Esophagus (tissue), 2 donors: ENCODE measurements around the gene DNAH3. TPM values are rescaled to one million over a fixed set of nuclear protein-coding genes. Genes with fewer than 3 reads are reported as not detected.
"Not testable (repeated sequence)": the region's sequence is repeated elsewhere in the genome, so short reads cannot be mapped to it uniquely, and the experiment has no call there.

ENCODE experiments used
- H3K27ac ChIP-seq, 2 donors: one replicate each; pipeline ENCODE4 v1.5.1; 2013; ENCODE audit warnings: low read depth in 2 of 2, mild to moderate bottlenecking in 2 of 2, inconsistent platforms in 1 of 2, low read length in 1 of 2, moderate library complexity in 1 of 2
- H3K27me3 ChIP-seq, 2 donors: one replicate each; pipeline ENCODE4 v1.6.1; 2013; ENCODE audit warnings: low read length in 2 of 2, control low read depth in 1 of 2, mild to moderate bottlenecking in 1 of 2; ENCODE audit not compliant: insufficient read depth in 2 of 2, control insufficient read depth in 1 of 2
- H3K36me3 ChIP-seq, 2 donors: one replicate each; pipeline ENCODE4 v1.6.1; 2013; ENCODE audit warnings: low read length in 1 of 2; ENCODE audit not compliant: control insufficient read depth in 2 of 2, insufficient read depth in 2 of 2
- H3K4me1 ChIP-seq, 2 donors: one replicate each; pipeline ENCODE4 v1.6.1; 2013; ENCODE audit warnings: low read length in 1 of 2; ENCODE audit not compliant: control insufficient read depth in 2 of 2, insufficient read depth in 2 of 2
- H3K4me3 ChIP-seq, 2 donors: one replicate each; pipeline ENCODE4 v1.5.1; 2013; ENCODE audit warnings: low read length in 2 of 2, mild to moderate bottlenecking in 2 of 2, low read depth in 1 of 2, moderate library complexity in 1 of 2
- H3K9me3 ChIP-seq, 2 donors: one replicate each; pipeline ENCODE4 v1.6.1; 2013; ENCODE audit warnings: mild to moderate bottlenecking in 2 of 2, low read depth in 1 of 2, low read length in 1 of 2, moderate library complexity in 1 of 2; ENCODE audit not compliant: control insufficient read depth in 2 of 2, insufficient read depth in 1 of 2
- whole genome bisulfite sequencing, 2 donors: extraction: QIAGEN DNeasy Blood & Tissue Kit; methylation state at CpG; one replicate each; pipeline ENCODE4 v1.1.7; 2013; 5-methylcytosine and 5-hydroxymethylcytosine counted together
- polyA plus RNA-seq, 2 donors: library from polyadenylated mRNA; stranded (reverse); fragments of 200-250 nt; gene quantifications; one replicate each; pipeline ENCODE4 v1.2.3, GENCODE V29; 2013
- donor health status: healthy with polysubstance abuse.
- donor health status: Bipolar disorder and iron deficiency.

The DNAH3 gene
- polyA plus RNA-seq, 2 donors = 0.07 to 0.18 TPM

- H3K36me3 ChIP-seq, H3K4me3 ChIP-seq, H3K9me3 ChIP-seq, H3K27me3 ChIP-seq, H3K4me1 ChIP-seq, H3K27ac ChIP-seq: not testable (repeated sequence)
- 92% methylated on average over 6 of the region's 6 CpGs for WGBS, 2 donors
Measured at GRCh38 chr16:21063314-21063713, 87.3 kb downstream of the DNAH3 start.

GRCh38 chr16:21060027-21060510 lies 90.6 kb downstream of the DNAH3 start:
- Histone ChIP-seq H3K36me3 (no peaks in the 10 kb centered on the region), H3K9me3 (no peaks in the 10 kb centered on the region), H3K4me3 (no peak overlapping the region), H3K27ac (no peak overlapping the region), H3K27me3 (no peaks in the 10 kb centered on the region), H3K4me1 (peaks cover 0 to 2% of the 10 kb centered on the region in 2 donors)
- 51 to 55% methylated on average over 4 of the region's 4 CpGs for WGBS, 2 donors

- WGBS, 2 donors = 82% methylated on average over 7 of the region's 7 CpGs
- Histone ChIP-seq H3K36me3 (no peaks in the 10 kb centered on the region), H3K9me3 (no peaks in the 10 kb centered on the region), H3K27me3 (no peaks in the 10 kb centered on the region), H3K4me1 (peaks cover 0 to 2% of the 10 kb centered on the region in 2 donors), H3K4me3 (no peak overlapping the region), H3K27ac (no peak overlapping the region)
Measured at GRCh38 chr16:21057875-21058274, 92.8 kb downstream of the DNAH3 start.

- WGBS, 2 donors = 57 to 70% methylated on average over 3 of the region's 3 CpGs
- no peak overlapping the region for H3K27ac ChIP-seq
- H3K27me3 ChIP-seq = no peaks in the 10 kb centered on the region
Measured at GRCh38 chr16:21056396-21056795, 94.2 kb downstream of the DNAH3 start.

GRCh38 chr16:21055738-21056137 lies 94.9 kb downstream of the DNAH3 start:
- H3K27me3 ChIP-seq, H3K36me3 ChIP-seq, H3K9me3 ChIP-seq, H3K4me3 ChIP-seq, H3K27ac ChIP-seq, H3K4me1 ChIP-seq: not testable (repeated sequence)
- WGBS, 2 donors = 87 to 89% methylated on average over 4 of the region's 4 CpGs

More at GRCh38 chr16:21056396-21056795, 94.2 kb downstream of the DNAH3 start:
- Histone ChIP-seq H3K4me1 (peaks cover 0 to 2% of the 10 kb centered on the region in 2 donors), H3K4me3 (no peak overlapping the region), H3K9me3 (no peaks in the 10 kb centered on the region), H3K36me3 (no peaks in the 10 kb centered on the region)

GRCh38 chr16:21053590-21053989 lies 97.1 kb downstream of the DNAH3 start:
- H3K27ac ChIP-seq = no peak overlapping the region
- 74 to 85% methylated on average over 1 of the region's 1 CpG for WGBS, 2 donors
- H3K36me3 ChIP-seq = no peaks in the 10 kb centered on the region
- peaks cover 0 to 2% of the 10 kb centered on the region in 2 donors for H3K4me1 ChIP-seq
- H3K4me3 ChIP-seq = no peak overlapping the region
- no peaks in the 10 kb centered on the region for H3K9me3 ChIP-seq
- peaks cover 0 to 2% of the 10 kb centered on the region in 2 donors for H3K27me3 ChIP-seq

- H3K27ac ChIP-seq, H3K4me1 ChIP-seq, H3K36me3 ChIP-seq, H3K9me3 ChIP-seq, H3K4me3 ChIP-seq, H3K27me3 ChIP-seq: not testable (repeated sequence)
- 58 to 64% methylated on average over 23 to 31 of the region's 31 CpGs for WGBS, 2 donors
Measured at GRCh38 chr16:21048091-21048912, 102.3 kb downstream of the DNAH3 start.

- no peak overlapping the region for H3K4me3 ChIP-seq
- no peaks in the 10 kb centered on the region for H3K9me3 ChIP-seq
- 86 to 90% methylated on average over 7 of the region's 7 CpGs for WGBS, 2 donors
- no peaks in the 10 kb centered on the region for H3K27me3 ChIP-seq
- H3K27ac ChIP-seq = no peak overlapping the region
- H3K4me1 ChIP-seq = no peaks in the 10 kb centered on the region
- no peaks in the 10 kb centered on the region for H3K36me3 ChIP-seq
Measured at GRCh38 chr16:21038197-21038596, 112.4 kb downstream of the DNAH3 start.

- no peak overlapping the region for H3K27ac ChIP-seq
- H3K4me3 ChIP-seq = no peak overlapping the region
- 94 to 95% methylated on average over 15 of the region's 15 CpGs for WGBS, 2 donors
- H3K27me3 ChIP-seq = no peaks in the 10 kb centered on the region
- no peaks in the 10 kb centered on the region for H3K4me1 ChIP-seq
- no peaks in the 10 kb centered on the region for H3K36me3 ChIP-seq
- H3K9me3 ChIP-seq = no peaks in the 10 kb centered on the region
Measured at GRCh38 chr16:21037736-21038135, 112.9 kb downstream of the DNAH3 start.

- H3K27ac ChIP-seq = no peak overlapping the region
- H3K36me3 ChIP-seq = no peaks in the 10 kb centered on the region
- WGBS, 2 donors = 76 to 81% methylated on average over 4 of the region's 4 CpGs
- H3K4me1 ChIP-seq = no peaks in the 10 kb centered on the region
- no peaks in the 10 kb centered on the region for H3K9me3 ChIP-seq
- no peaks in the 10 kb centered on the region for H3K27me3 ChIP-seq
- no peak overlapping the region for H3K4me3 ChIP-seq
Measured at GRCh38 chr16:21037168-21037567, 113.5 kb downstream of the DNAH3 start.
